GM20431 (cell line): ENCODE results near the gene ADGRL3.

ENCODE experiments used
- in situ Hi-C: fragments of 300-500 bp; cut with MseI, MboI; formaldehyde crosslinking; loops from one replicate; pipeline ENCODE4 v1.15.0; 2020; ENCODE audit warnings: low sequenced_read_pairs; ENCODE audit not compliant: unreplicated experiment

ADGRL3 gene

GRCh38 chr4:61522312-61522711 lies 322.2 kb downstream of the ADGRL3 start:
- in situ Hi-C loops, result no loop called here

- in situ Hi-C loops, result no loop called here
These were observed 327.8 kb downstream of the ADGRL3 start for GRCh38 chr4:61527888-61528287.

GRCh38 chr4:61528595-61528994 lies 328.5 kb downstream of the ADGRL3 start:
- in situ Hi-C loops, result no loop called here

GRCh38 chr4:61531188-61531587 lies 331.1 kb downstream of the ADGRL3 start:
- in situ Hi-C loops, result no loop called here

GRCh38 chr4:61532336-61533000 lies 332.3 kb downstream of the ADGRL3 start:
- in situ Hi-C loops, result no loop called here

GRCh38 chr4:61533140-61533539 lies 333.0 kb downstream of the ADGRL3 start:
- in situ Hi-C loops, result no loop called here

GRCh38 chr4:61540944-61541343 lies 340.8 kb downstream of the ADGRL3 start:
- in situ Hi-C loops, result no loop called here

GRCh38 chr4:61541459-61541858 lies 341.3 kb downstream of the ADGRL3 start:
- in situ Hi-C loops, result no loop called here

- in situ Hi-C loops, result no loop called here
These were observed 343.9 kb downstream of the ADGRL3 start for GRCh38 chr4:61543976-61544375.

- in situ Hi-C loops, result no loop called here
These were observed 345.9 kb downstream of the ADGRL3 start for GRCh38 chr4:61545902-61546480.

- in situ Hi-C loops, result no loop called here
These were observed 349.2 kb downstream of the ADGRL3 start for GRCh38 chr4:61549336-61549735.

GRCh38 chr4:61553557-61554125 lies 353.5 kb downstream of the ADGRL3 start:
- in situ Hi-C loops, result no loop called here

GRCh38 chr4:61555789-61556188 lies 355.7 kb downstream of the ADGRL3 start:
- in situ Hi-C loops, result no loop called here

- in situ Hi-C loops, result no loop called here
These were observed 356.2 kb downstream of the ADGRL3 start for GRCh38 chr4:61556277-61556676.

- in situ Hi-C loops, result no loop called here
These were observed 359.3 kb downstream of the ADGRL3 start for GRCh38 chr4:61559396-61559795.

- in situ Hi-C loops, result no loop called here
These were observed 360.9 kb downstream of the ADGRL3 start for GRCh38 chr4:61561028-61561427.

- in situ Hi-C loops, result no loop called here
These were observed 371.8 kb downstream of the ADGRL3 start for GRCh38 chr4:61571761-61572559.

- in situ Hi-C loops, result no loop called here
These were observed 375.7 kb downstream of the ADGRL3 start for GRCh38 chr4:61575796-61576195.

GRCh38 chr4:61579786-61580185 lies 379.7 kb downstream of the ADGRL3 start:
- in situ Hi-C loops, result no loop called here

GRCh38 chr4:61580721-61581377 lies 380.7 kb downstream of the ADGRL3 start:
- in situ Hi-C loops, result no loop called here
